CD1c-positive myeloid dendritic cell (primary cell): Measurements from ENCODE around the gene UQCC2.

ENCODE experiments used
- DNase-seq: peaks from one replicate; pipeline ENCODE4 v3.0.0-alpha.2; 2016; ENCODE audit errors: extremely low spot score

UQCC2 gene

GRCh38 chr6:33677143-33677660 is 34.3 kb downstream of the UQCC2 start:
- DNase-seq, result no peak

- DNase-seq, result no peak
Observed at GRCh38 chr6:33676416-33677142, 34.9 kb downstream of the UQCC2 start.

- no peak for DNase-seq
Observed at GRCh38 chr6:33675968-33676367, 35.5 kb downstream of the UQCC2 start.

GRCh38 chr6:33673851-33674250 is 37.6 kb downstream of the UQCC2 start:
- no peak for DNase-seq

GRCh38 chr6:33672808-33673207 is 38.7 kb downstream of the UQCC2 start:
- DNase-seq, result peak; percentile 30

GRCh38 chr6:33671744-33672072 is 39.8 kb downstream of the UQCC2 start:
- no peak for DNase-seq

GRCh38 chr6:33670971-33671743 is 40.3 kb downstream of the UQCC2 start:
- no peak for DNase-seq

GRCh38 chr6:33670086-33670660 is 41.3 kb downstream of the UQCC2 start:
- DNase-seq, result no peak

GRCh38 chr6:33668914-33669313 is 42.6 kb downstream of the UQCC2 start:
- DNase-seq, result peak; percentile 6

- no peak for DNase-seq
Observed at GRCh38 chr6:33668328-33668727, 43.2 kb downstream of the UQCC2 start.

GRCh38 chr6:33667776-33668175 is 43.7 kb downstream of the UQCC2 start:
- no peak for DNase-seq

- no peak for DNase-seq
Observed at GRCh38 chr6:33667072-33667471, 44.4 kb downstream of the UQCC2 start.

GRCh38 chr6:33665957-33666356 is 45.5 kb downstream of the UQCC2 start:
- DNase-seq, result no peak

- no peak for DNase-seq
Observed at GRCh38 chr6:33664506-33665057, 46.9 kb downstream of the UQCC2 start.

GRCh38 chr6:33663727-33664449 is 47.6 kb downstream of the UQCC2 start:
- no peak for DNase-seq

- no peak for DNase-seq
Observed at GRCh38 chr6:33663028-33663427, 48.5 kb downstream of the UQCC2 start.

- DNase-seq, result no peak
Observed at GRCh38 chr6:33662318-33662717, 49.2 kb downstream of the UQCC2 start.

- DNase-seq, result no peak
Observed at GRCh38 chr6:33661106-33661838, 50.2 kb downstream of the UQCC2 start.

GRCh38 chr6:33659986-33660385 is 51.5 kb downstream of the UQCC2 start:
- DNase-seq, result no peak

GRCh38 chr6:33658982-33659689 is 52.4 kb downstream of the UQCC2 start:
- DNase-seq, result no peak

- no peak for DNase-seq
Observed at GRCh38 chr6:33656844-33657243, 54.7 kb downstream of the UQCC2 start.
